IPS-18a (cell line): ENCODE results near the gene NOTCH2.

Experiments
- H3K27ac ChIP-seq: one replicate; pipeline ENCODE4 v1.5.1; 2013; ENCODE audit warnings: low read length
- H3K27me3 ChIP-seq: one replicate; pipeline ENCODE4 v1.6.1; 2013; ENCODE audit warnings: mild to moderate bottlenecking, low read length; ENCODE audit not compliant: control insufficient read depth, insufficient read depth
- H3K36me3 ChIP-seq: one replicate; pipeline ENCODE4 v1.6.1; 2013; ENCODE audit warnings: low read depth, low read length; ENCODE audit not compliant: control insufficient read depth
- H3K4me1 ChIP-seq: one replicate; pipeline ENCODE4 v1.6.1; 2013; ENCODE audit warnings: low read depth, low read length; ENCODE audit not compliant: control insufficient read depth
- H3K4me3 ChIP-seq: one replicate; pipeline ENCODE4 v1.5.1; 2013; ENCODE audit warnings: low read length
- H3K9ac ChIP-seq: one replicate; pipeline ENCODE4 v1.6.1; 2013; ENCODE audit warnings: mild to moderate bottlenecking, low read length, moderate library complexity
- H3K9me3 ChIP-seq: one replicate; pipeline ENCODE4 v1.6.1; 2013; ENCODE audit warnings: low read depth, low read length; ENCODE audit not compliant: control insufficient read depth

Gene NOTCH2

GRCh38 chr1:119893827-119894700 lies 175.4 kb downstream of the NOTCH2 start:
- H3K9me3 ChIP-seq: no peaks in the 10 kb centered on the region
- H3K4me1 ChIP-seq: no peaks in the 10 kb centered on the region
- no peak overlapping the region for H3K4me3 ChIP-seq
- H3K36me3 ChIP-seq: no peaks in the 10 kb centered on the region
- H3K9ac ChIP-seq: no peak overlapping the region
- no peaks in the 10 kb centered on the region for H3K27me3 ChIP-seq
- H3K27ac ChIP-seq: no peak overlapping the region

GRCh38 chr1:119893238-119893791 lies 176.1 kb downstream of the NOTCH2 start:
- H3K4me3 ChIP-seq: no peak overlapping the region
- no peak overlapping the region for H3K9ac ChIP-seq
- H3K36me3 ChIP-seq: no peaks in the 10 kb centered on the region
- no peak overlapping the region for H3K27ac ChIP-seq
- no peaks in the 10 kb centered on the region for H3K9me3 ChIP-seq
- H3K27me3 ChIP-seq: no peaks in the 10 kb centered on the region
- H3K4me1 ChIP-seq: no peaks in the 10 kb centered on the region

- Histone ChIP-seq H3K27ac (no peak overlapping the region), H3K9me3 (no peaks in the 10 kb centered on the region), H3K27me3 (no peaks in the 10 kb centered on the region), H3K4me1 (no peaks in the 10 kb centered on the region), H3K36me3 (no peaks in the 10 kb centered on the region), H3K4me3 (no peak overlapping the region), H3K9ac (no peak overlapping the region)
These were observed 178.1 kb downstream of the NOTCH2 start for GRCh38 chr1:119891386-119891785.

GRCh38 chr1:119888476-119888875 lies 181.0 kb downstream of the NOTCH2 start:
- no peak overlapping the region for H3K9ac ChIP-seq
- H3K4me3 ChIP-seq: no peak overlapping the region
- H3K36me3 ChIP-seq: no peaks in the 10 kb centered on the region
- no peak overlapping the region for H3K27ac ChIP-seq
- H3K27me3 ChIP-seq: no peaks in the 10 kb centered on the region
- no peaks in the 10 kb centered on the region for H3K9me3 ChIP-seq
- no peaks in the 10 kb centered on the region for H3K4me1 ChIP-seq

GRCh38 chr1:119887427-119887826 lies 182.0 kb downstream of the NOTCH2 start:
- Histone ChIP-seq H3K4me3 (no peak overlapping the region), H3K9ac (no peak overlapping the region), H3K27me3 (no peaks in the 10 kb centered on the region), H3K4me1 (no peaks in the 10 kb centered on the region), H3K27ac (no peak overlapping the region), H3K36me3 (no peaks in the 10 kb centered on the region), H3K9me3 (no peaks in the 10 kb centered on the region)

DNA sequence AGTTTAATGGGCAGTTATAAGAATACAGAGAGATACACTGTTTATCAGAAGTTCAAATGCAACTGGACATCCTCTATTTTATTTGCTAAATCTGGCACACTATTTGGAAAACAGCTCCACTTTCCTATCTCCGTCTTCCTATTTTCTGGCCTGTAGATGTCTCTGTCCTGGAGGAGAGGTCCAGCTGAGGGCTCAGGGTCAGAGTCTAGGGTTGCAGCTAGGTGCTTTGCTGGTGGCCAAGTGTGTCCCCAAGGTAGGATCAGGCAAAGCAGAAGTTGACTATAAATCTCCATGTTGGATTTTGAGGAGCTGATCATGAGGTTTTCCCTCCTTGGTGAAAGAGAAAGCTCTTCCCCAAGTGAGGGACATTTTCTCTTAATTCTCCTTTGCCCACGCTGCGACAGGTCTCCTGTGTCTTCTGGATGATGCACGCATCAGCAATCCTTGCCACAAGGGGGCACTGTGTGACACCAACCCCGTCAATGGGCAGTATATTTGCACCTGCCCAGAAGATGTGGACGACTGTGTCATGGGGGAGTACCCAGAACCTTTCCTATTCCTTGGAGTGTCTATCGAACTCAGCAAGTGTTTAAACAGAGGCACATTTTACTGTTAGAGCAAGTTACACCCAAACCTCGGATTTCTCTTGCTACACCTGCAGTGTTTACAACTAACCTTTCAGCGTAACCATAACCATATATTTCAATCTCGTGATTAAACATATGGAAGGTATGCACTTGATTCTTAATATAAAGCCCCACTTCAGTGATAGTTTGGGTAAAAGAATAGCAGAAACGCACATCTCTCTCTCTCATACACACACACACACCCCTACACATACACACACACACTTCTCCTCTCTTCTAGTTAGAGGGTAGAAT lies 183.3 kb downstream of the NOTCH2 start:
- Histone ChIP-seq H3K4me1 (no peaks in the 10 kb centered on the region), H3K36me3 (no peaks in the 10 kb centered on the region), H3K4me3 (no peak overlapping the region), H3K27me3 (no peaks in the 10 kb centered on the region), H3K27ac (no peak overlapping the region), H3K9ac (no peak overlapping the region), H3K9me3 (no peaks in the 10 kb centered on the region)

GRCh38 chr1:119884711-119885110 lies 184.8 kb downstream of the NOTCH2 start:
- Histone ChIP-seq H3K9ac (no peak overlapping the region), H3K4me3 (no peak overlapping the region), H3K36me3 (no peaks in the 10 kb centered on the region), H3K27me3 (no peaks in the 10 kb centered on the region), H3K27ac (no peak overlapping the region), H3K4me1 (no peaks in the 10 kb centered on the region), H3K9me3 (no peaks in the 10 kb centered on the region)

DNA sequence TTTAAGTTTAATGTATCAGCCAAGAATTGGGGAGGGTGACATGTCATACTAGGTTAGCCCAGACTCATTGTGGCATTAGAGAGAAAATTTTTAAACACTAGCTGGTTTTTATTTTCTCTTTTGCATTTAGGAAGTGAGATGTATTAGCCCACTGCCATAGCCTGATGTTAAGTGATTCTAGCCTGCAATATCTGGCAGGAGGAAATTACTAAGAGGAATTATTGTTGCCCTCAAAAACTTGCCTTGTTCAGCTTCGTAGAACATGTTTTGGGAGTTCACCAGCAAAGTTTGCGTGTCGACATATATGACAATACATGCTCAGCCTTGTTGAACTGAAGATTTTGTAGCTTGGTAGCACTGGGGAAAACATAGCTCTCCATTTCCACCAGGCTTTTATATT lies 185.6 kb downstream of the NOTCH2 start:
- Histone ChIP-seq H3K9ac (no peak overlapping the region), H3K4me1 (no peaks in the 10 kb centered on the region), H3K36me3 (no peaks in the 10 kb centered on the region), H3K9me3 (no peaks in the 10 kb centered on the region), H3K27ac (no peak overlapping the region), H3K4me3 (no peak overlapping the region), H3K27me3 (no peaks in the 10 kb centered on the region)

GRCh38 chr1:119882132-119883049 lies 187.1 kb downstream of the NOTCH2 start:
- Histone ChIP-seq H3K27me3 (no peaks in the 10 kb centered on the region), H3K9ac (no peak overlapping the region), H3K4me1 (no peaks in the 10 kb centered on the region), H3K27ac (no peak overlapping the region), H3K36me3 (no peaks in the 10 kb centered on the region), H3K4me3 (no peak overlapping the region), H3K9me3 (no peaks in the 10 kb centered on the region)

DNA sequence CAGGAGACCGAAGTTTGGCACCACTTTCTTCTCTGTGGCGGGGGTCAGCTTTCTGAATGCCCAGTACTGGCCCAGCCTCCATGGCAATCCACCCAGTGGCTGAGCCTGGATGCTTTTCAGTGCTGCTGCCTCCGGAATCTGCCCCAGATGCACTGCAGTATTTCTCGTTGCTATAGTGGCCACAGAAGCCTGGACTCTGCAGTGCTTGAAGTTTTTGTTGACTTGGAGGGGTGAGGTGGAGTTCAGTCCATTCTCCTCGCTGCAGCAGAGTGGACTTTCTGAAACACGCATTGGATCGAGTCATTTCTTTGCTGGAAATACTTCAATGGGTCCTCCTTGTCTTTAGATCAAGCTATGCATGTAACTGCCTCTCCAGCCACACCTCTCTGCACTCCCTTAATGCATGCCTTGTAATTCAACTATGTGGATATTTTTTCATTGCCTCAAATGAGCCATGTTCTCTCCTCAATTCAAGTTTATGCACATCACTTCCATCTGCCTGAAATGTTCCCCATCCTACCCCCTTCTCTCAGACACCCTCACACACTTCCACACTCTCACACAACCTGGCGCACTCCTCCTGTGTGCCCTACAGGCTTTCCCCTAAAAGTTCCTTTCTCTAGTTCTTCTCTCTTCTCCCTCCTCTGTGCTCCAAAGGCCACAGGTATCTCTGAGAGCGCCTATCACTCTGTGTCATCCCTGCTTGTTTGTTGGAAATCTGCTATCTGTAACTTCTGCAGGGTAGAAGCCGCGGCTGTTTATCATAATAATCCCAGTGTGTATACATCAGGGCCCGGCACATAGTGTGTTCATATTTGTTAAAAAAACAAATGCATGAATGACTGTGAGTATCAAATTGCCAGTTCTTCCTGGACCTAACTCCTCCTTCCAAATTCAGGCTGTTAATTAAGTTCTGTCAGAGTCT lies 189.7 kb downstream of the NOTCH2 start:
- H3K36me3 ChIP-seq: no peaks in the 10 kb centered on the region
- H3K9ac ChIP-seq: no peak overlapping the region
- no peaks in the 10 kb centered on the region for H3K9me3 ChIP-seq
- H3K4me1 ChIP-seq: no peaks in the 10 kb centered on the region
- no peak overlapping the region for H3K4me3 ChIP-seq
- H3K27me3 ChIP-seq: no peaks in the 10 kb centered on the region
- H3K27ac ChIP-seq: no peak overlapping the region
